GM12865 (cell line): Measurements from ENCODE around the gene ULK1.
"Not testable (repeated sequence)": the region's sequence is repeated elsewhere in the genome, so short reads cannot be mapped to it uniquely, and the experiment has no call there.

Experiments
- DNase-seq: peaks from one replicate; pipeline ENCODE4 v3.0.0; 2010; ENCODE audit warnings: low read depth
- H3K4me3 ChIP-seq: 2 replicates; pipeline ENCODE4 v1.5.1; 2011; ENCODE audit warnings: mild to moderate bottlenecking, low read depth, low read length, control low read depth
- TF ChIP-seq, protein P1 (sequence below): IDR thresholded peaks from 2 replicates; pipeline ENCODE4 v1.5.1; 2011; ENCODE audit warnings: low read length, control low read depth, low read depth, inconsistent platforms; ENCODE audit not compliant: insufficient read depth; ENCODE audit errors: missing control alignments

ULK1 gene

DNA sequence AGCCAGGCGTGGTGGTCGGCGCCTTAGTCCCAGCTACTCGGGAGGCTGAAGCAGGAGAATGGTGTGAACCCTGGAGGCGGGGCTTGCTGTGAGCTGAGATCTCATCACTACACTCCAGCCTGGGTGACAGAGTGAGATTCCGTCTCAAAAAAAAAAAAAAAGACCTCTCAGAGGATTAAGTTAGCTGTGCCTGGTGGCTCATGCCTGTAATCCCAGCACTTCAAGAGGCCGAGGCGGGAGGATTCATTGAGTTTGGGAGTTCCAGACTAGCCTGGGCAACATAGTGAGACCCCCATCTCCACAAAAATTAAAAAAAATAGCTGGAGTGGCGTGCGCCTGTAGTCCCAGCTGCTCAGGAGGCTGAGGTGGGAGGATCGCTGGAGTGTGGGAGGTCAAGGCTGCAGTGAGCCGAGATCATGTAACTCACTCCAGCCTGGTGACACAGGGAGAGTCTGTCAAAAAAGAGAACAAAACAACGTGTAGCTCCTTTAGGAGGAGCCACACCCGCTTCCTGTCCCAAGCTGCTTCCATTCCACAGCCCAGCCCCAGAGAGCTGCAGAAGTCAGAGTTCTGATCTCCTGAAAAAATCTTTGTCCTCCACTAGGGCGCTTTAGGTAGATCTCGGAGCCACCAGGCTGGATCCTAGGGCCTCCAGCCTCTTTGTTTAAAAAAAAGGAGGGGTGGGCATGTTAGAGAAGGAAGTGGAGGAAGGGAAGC, 11.5 kb upstream of the ULK1 start:
- DNase-seq, result no peak
- no peak overlapping the region for H3K4me3 ChIP-seq
- TF ChIP-seq, protein P1, sequence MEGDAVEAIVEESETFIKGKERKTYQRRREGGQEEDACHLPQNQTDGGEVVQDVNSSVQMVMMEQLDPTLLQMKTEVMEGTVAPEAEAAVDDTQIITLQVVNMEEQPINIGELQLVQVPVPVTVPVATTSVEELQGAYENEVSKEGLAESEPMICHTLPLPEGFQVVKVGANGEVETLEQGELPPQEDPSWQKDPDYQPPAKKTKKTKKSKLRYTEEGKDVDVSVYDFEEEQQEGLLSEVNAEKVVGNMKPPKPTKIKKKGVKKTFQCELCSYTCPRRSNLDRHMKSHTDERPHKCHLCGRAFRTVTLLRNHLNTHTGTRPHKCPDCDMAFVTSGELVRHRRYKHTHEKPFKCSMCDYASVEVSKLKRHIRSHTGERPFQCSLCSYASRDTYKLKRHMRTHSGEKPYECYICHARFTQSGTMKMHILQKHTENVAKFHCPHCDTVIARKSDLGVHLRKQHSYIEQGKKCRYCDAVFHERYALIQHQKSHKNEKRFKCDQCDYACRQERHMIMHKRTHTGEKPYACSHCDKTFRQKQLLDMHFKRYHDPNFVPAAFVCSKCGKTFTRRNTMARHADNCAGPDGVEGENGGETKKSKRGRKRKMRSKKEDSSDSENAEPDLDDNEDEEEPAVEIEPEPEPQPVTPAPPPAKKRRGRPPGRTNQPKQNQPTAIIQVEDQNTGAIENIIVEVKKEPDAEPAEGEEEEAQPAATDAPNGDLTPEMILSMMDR, result no peak

DNA sequence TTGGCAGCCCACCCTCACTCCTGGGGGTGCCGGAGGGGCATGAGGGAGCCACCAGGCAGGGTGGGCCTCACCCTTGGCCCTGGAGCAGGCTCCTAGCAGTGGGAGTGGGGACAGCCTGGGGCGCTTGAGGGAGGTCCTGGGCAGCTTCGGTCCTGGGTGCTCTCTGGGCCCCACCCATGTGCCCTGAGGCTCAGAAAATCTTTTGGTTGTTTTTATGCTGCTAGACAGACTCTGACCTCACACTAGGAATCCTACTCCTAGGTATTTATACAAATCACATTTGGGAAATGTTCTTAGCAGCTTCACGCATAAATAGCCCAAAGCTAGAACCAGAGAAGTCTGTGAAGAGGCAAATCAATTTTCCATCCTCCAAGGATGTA, 10.9 kb upstream of the ULK1 start:
- no peak for DNase-seq
- TF ChIP-seq, protein P1, result no peak
- no peak overlapping the region for H3K4me3 ChIP-seq

DNA sequence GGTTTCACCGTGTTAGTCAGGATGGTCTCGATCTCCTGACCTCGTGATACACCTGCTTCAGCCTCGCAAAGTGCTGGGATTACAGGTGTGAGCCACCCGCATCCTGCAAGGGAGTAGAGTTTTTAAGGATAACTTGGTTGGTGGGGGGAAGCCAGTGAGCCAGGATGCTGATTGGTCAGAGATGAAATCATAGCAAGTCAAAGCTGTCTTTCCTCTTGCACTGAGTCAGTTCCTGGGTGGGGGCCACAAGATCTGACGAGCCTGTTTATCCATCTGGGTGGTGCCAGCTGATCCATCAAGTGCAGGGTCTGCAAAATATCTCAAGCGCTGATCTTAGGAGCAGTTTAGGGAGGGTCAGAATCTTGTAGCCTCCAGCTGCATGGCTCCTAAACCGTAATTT, 9.3 kb upstream of the ULK1 start:
- H3K4me3 ChIP-seq, DNase-seq: not testable (repeated sequence)

DNA sequence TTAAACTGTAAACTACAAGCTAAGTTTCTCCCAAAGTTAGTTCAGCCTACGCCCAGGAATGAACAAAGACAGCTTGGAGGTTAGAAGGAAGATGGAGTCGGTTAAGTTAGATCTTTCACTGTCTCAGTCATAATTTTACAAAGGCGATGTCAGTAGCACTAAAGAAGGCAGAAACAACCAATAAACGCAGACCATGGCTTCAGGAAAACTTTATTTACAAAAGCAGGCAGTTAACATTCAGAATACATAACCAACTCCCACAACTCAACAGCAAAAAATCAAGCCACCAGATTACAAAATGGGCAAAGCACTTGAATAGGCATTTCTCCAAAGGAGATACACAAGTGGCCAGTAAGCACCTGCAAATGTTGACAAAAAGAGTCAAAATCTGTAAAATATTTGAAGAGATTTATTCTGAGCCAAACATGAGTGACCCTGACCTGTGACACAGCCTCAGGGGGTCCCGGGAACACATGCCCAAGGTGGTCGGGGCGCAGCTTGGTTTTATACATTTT, 8.8 kb upstream of the ULK1 start:
- DNase-seq, result no peak
- no peak overlapping the region for H3K4me3 ChIP-seq
- TF ChIP-seq, protein P1, result no peak

DNA sequence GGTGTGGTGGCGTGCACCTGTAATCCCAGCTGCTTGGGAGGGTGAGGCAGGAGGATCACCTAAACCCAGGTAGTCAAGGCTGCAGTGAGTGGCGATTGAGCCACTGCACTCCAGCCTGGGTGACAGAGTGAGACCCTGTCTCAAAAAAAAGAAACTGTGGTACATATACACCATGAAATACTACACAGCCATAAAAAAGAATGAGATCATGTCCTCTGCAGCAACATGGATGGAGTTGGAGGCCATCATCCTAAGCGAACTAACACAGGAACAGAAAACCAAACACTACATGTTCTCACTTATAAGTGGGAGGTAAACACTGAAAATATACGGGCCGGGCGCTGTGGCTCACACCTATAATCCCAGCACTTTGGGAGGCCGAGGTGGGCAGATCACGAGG, 2.7 kb upstream of the ULK1 start:
- not testable (repeated sequence) for DNase-seq, H3K4me3 ChIP-seq

DNA sequence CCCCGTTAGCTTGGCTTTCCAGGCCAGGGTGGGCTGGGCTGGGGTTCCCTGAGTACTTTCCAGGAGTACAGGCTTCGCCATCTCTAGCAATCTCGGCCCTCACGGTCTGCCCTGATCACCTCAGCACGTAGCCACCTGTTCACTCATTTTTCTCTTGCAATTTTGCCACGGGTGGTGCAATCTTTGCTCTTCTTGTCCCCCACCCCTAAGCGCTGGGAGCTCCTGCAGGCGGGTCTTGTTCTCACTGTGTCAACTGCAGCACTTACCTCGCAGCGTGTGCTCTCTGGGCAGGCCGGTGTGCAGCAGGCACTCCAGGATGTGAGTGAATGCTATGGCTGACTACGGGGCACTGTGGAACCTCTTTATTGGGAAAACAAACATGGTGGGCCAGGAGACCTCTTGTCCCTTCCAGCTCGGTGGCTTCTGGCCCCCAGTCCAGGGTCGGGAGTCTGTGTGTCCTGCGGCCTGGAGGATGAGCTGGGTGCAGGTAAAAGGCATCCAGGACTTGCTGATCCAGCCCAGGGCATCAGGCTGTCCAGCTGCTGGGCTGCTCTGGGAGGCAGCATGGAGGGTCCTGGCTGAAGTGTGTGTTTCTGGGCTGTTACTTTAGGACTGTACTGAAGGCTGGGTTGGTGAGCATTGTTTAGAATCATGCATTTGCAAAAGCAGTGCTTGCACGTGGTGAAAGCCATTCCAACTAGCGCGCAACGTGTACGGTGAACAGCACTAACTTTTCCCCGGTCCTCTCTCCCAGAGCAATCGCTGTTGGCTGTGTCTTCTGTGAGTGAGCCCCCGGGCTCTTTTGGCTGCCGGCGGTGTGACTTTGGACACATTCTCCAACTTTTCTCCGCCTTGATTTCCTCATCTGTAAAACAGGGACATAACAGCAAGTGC, 1.5 kb upstream of the ULK1 start:
- TF ChIP-seq, protein P1, result no peak
- no peak overlapping the region for H3K4me3 ChIP-seq
- DNase-seq, result no peak

DNA sequence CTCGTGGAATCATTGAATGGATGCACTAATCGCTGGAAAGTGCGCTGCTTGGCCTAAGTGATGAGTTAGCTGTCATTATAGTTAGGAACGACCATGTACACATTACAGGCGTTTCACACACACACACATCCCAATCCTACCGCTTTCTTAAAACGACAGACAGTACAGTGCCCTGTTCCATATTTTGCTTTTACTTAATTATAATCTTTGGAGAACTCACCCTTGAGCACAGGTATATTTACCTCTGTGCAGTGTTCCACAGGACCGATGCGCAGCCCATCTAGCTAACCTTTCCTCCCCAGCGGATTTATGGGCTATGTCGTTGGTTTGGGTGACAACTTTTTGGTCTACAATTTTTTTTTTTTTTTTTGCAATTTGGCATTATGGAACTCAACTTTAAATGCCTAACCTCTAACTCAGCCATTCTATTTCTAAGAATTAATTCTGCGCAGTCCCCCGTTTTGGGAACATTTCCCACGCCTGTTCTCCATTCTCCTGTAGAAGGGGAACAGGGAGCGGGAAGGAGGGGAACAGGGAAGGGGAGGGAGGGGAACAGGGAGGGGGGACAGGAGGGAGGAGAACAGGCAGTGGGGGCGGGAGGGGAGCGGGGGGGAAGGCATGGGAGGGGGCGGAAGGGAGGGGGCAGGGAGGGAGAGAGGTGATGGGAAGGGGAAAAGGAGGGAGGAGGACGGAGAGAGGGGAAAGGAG, 663 bp upstream of the ULK1 start:
- TF ChIP-seq, protein P1, result no peak
- no peak for DNase-seq
- H3K4me3 ChIP-seq, result no peak overlapping the region
